ENCODE data around the gene CLEC16A. TPM values are rescaled to one million over a fixed set of nuclear protein-coding genes. Genes with fewer than 3 reads are reported as not detected.

The CLEC16A gene
- total RNA-seq, 1 donor from 2014 or later: 35.9 TPM

- H3K9me3 Mint-ChIP-seq: peaks cover 2% of the 10 kb centered on the region
- H3K27ac Mint-ChIP-seq: no peak overlapping the region
- DNase-seq: no peak
- intact Hi-C loops (cut with micrococcal nuclease): no loop called here
- H3K4me3 Mint-ChIP-seq: no peak overlapping the region
- H3K36me3 Mint-ChIP-seq (ENCODE audit: low read depth): peaks cover 72% of the 10 kb centered on the region
- H3K4me1 Mint-ChIP-seq: peaks cover 27% of the 10 kb centered on the region
- H3K27me3 Mint-ChIP-seq: no peaks in the 10 kb centered on the region
Measured at GRCh38 chr16:11035096-11035495, 90.7 kb downstream of the CLEC16A start.

GRCh38 chr16:11036040-11036439 is 91.7 kb downstream of the CLEC16A start:
- DNase-seq: no peak
- Mint-ChIP-seq H3K27ac (no peak overlapping the region), H3K4me3 (no peak overlapping the region), H3K27me3 (no peaks in the 10 kb centered on the region), H3K36me3 (ENCODE audit: low read depth) (peaks cover 64% of the 10 kb centered on the region), H3K4me1 (peaks cover 27% of the 10 kb centered on the region), H3K9me3 (peaks cover under 1% of the 10 kb centered on the region)
- intact Hi-C loops (cut with micrococcal nuclease): no loop called here

GRCh38 chr16:11036868-11037410 is 92.6 kb downstream of the CLEC16A start:
- Mint-ChIP-seq H3K9me3 (no peaks in the 10 kb centered on the region), H3K36me3 (ENCODE audit: low read depth) (peaks cover 61% of the 10 kb centered on the region)
- intact Hi-C loops (cut with micrococcal nuclease): no loop called here

GRCh38 chr16:11038305-11038704 is 93.9 kb downstream of the CLEC16A start:
- intact Hi-C loops (cut with micrococcal nuclease): no loop called here
- Mint-ChIP-seq H3K9me3 (no peaks in the 10 kb centered on the region), H3K27ac (no peak overlapping the region), H3K27me3 (no peaks in the 10 kb centered on the region), H3K4me3 (no peak overlapping the region), H3K36me3 (ENCODE audit: low read depth) (peaks cover 53% of the 10 kb centered on the region), H3K4me1 (peaks cover 22% of the 10 kb centered on the region)
- DNase-seq: no peak

More at GRCh38 chr16:11036868-11037410, 92.6 kb downstream of the CLEC16A start:
- no peak for DNase-seq
- peaks cover 32% of the 10 kb centered on the region for H3K4me1 Mint-ChIP-seq
- H3K27me3 Mint-ChIP-seq: no peaks in the 10 kb centered on the region
- no peak overlapping the region for H3K27ac Mint-ChIP-seq
- no peak overlapping the region for H3K4me3 Mint-ChIP-seq

- no peaks in the 10 kb centered on the region for H3K9me3 Mint-ChIP-seq
- no peak overlapping the region for H3K4me3 Mint-ChIP-seq
- no peaks in the 10 kb centered on the region for H3K27me3 Mint-ChIP-seq
- DNase-seq: no peak
- intact Hi-C loops (cut with micrococcal nuclease): no loop called here
- H3K27ac Mint-ChIP-seq: peak overlapping the region; percentile 37
- peaks cover 53% of the 10 kb centered on the region for H3K36me3 Mint-ChIP-seq (ENCODE audit: low read depth)
- H3K4me1 Mint-ChIP-seq: peaks cover 21% of the 10 kb centered on the region
Measured at GRCh38 chr16:11038777-11039176, 94.4 kb downstream of the CLEC16A start.

GRCh38 chr16:11039726-11040125 is 95.4 kb downstream of the CLEC16A start:
- peaks cover 48% of the 10 kb centered on the region for H3K36me3 Mint-ChIP-seq (ENCODE audit: low read depth)

GRCh38 chr16:11042191-11042590 is 97.8 kb downstream of the CLEC16A start:
- Mint-ChIP-seq H3K27ac (no peak overlapping the region), H3K4me3 (no peak overlapping the region), H3K4me1 (peaks cover 26% of the 10 kb centered on the region), H3K36me3 (ENCODE audit: low read depth) (peaks cover 53% of the 10 kb centered on the region), H3K27me3 (no peaks in the 10 kb centered on the region), H3K9me3 (no peaks in the 10 kb centered on the region)
- no peak for DNase-seq
- intact Hi-C loops (cut with micrococcal nuclease): no loop called here

More at GRCh38 chr16:11039726-11040125, 95.4 kb downstream of the CLEC16A start:
- no peaks in the 10 kb centered on the region for H3K9me3 Mint-ChIP-seq
- intact Hi-C loops (cut with micrococcal nuclease): no loop called here
- no peak for DNase-seq
- peaks cover 12% of the 10 kb centered on the region for H3K4me1 Mint-ChIP-seq
- H3K4me3 Mint-ChIP-seq: no peak overlapping the region
- H3K27ac Mint-ChIP-seq: no peak overlapping the region
- no peaks in the 10 kb centered on the region for H3K27me3 Mint-ChIP-seq

- no peak overlapping the region for H3K4me3 Mint-ChIP-seq
- no peak overlapping the region for H3K27ac Mint-ChIP-seq
- no peaks in the 10 kb centered on the region for H3K9me3 Mint-ChIP-seq
- intact Hi-C loops (cut with micrococcal nuclease): no loop called here
- no peak for DNase-seq
- H3K36me3 Mint-ChIP-seq (ENCODE audit: low read depth): peaks cover 62% of the 10 kb centered on the region
- H3K4me1 Mint-ChIP-seq: peaks cover 40% of the 10 kb centered on the region
- no peaks in the 10 kb centered on the region for H3K27me3 Mint-ChIP-seq
Measured at GRCh38 chr16:11045441-11045840, 101.1 kb downstream of the CLEC16A start.

- peaks cover 62% of the 10 kb centered on the region for H3K36me3 Mint-ChIP-seq (ENCODE audit: low read depth)
- no peaks in the 10 kb centered on the region for H3K27me3 Mint-ChIP-seq
- DNase-seq: no peak
- intact Hi-C loops (cut with micrococcal nuclease): no loop called here
- peak overlapping the region; percentile 25 for H3K27ac Mint-ChIP-seq
- peaks cover 44% of the 10 kb centered on the region for H3K4me1 Mint-ChIP-seq
- H3K4me3 Mint-ChIP-seq: no peak overlapping the region
- H3K9me3 Mint-ChIP-seq: no peaks in the 10 kb centered on the region
Measured at GRCh38 chr16:11045846-11046245, 101.5 kb downstream of the CLEC16A start.

GRCh38 chr16:11046382-11046931 is 102.1 kb downstream of the CLEC16A start:
- Mint-ChIP-seq H3K27me3 (no peaks in the 10 kb centered on the region), H3K9me3 (no peaks in the 10 kb centered on the region), H3K4me1 (peaks cover 48% of the 10 kb centered on the region), H3K4me3 (no peak overlapping the region), H3K27ac (no peak overlapping the region), H3K36me3 (ENCODE audit: low read depth) (peaks cover 62% of the 10 kb centered on the region)
- intact Hi-C loops (cut with micrococcal nuclease): no loop called here
- DNase-seq: no peak

GRCh38 chr16:11047057-11047456 is 102.7 kb downstream of the CLEC16A start:
- Mint-ChIP-seq H3K4me1 (peaks cover 49% of the 10 kb centered on the region), H3K4me3 (no peak overlapping the region)

GRCh38 chr16:11047939-11048800 is 103.8 kb downstream of the CLEC16A start:
- intact Hi-C loops (cut with micrococcal nuclease): no loop called here
- Mint-ChIP-seq H3K27ac (no peak overlapping the region), H3K4me3 (no peak overlapping the region), H3K36me3 (ENCODE audit: low read depth) (peaks cover 62% of the 10 kb centered on the region), H3K27me3 (no peaks in the 10 kb centered on the region), H3K4me1 (peaks cover 60% of the 10 kb centered on the region), H3K9me3 (no peaks in the 10 kb centered on the region)
- no peak for DNase-seq

More at GRCh38 chr16:11047057-11047456, 102.7 kb downstream of the CLEC16A start:
- DNase-seq: no peak
- H3K27me3 Mint-ChIP-seq: no peaks in the 10 kb centered on the region
- no peaks in the 10 kb centered on the region for H3K9me3 Mint-ChIP-seq
- H3K27ac Mint-ChIP-seq: no peak overlapping the region
- intact Hi-C loops (cut with micrococcal nuclease): no loop called here
- peaks cover 58% of the 10 kb centered on the region for H3K36me3 Mint-ChIP-seq (ENCODE audit: low read depth)

GRCh38 chr16:11049396-11050059 is 105.2 kb downstream of the CLEC16A start:
- no peak overlapping the region for H3K4me3 Mint-ChIP-seq
- intact Hi-C loops (cut with micrococcal nuclease): no loop called here
- H3K27ac Mint-ChIP-seq: peak overlapping the region; percentile 39
- peaks cover 57% of the 10 kb centered on the region for H3K36me3 Mint-ChIP-seq (ENCODE audit: low read depth)
- peaks cover 71% of the 10 kb centered on the region for H3K4me1 Mint-ChIP-seq
- H3K9me3 Mint-ChIP-seq: no peaks in the 10 kb centered on the region
- DNase-seq: no peak
- H3K27me3 Mint-ChIP-seq: no peaks in the 10 kb centered on the region

- Mint-ChIP-seq H3K4me3 (no peak overlapping the region), H3K27ac (peak overlapping the region; percentile 76), H3K27me3 (no peaks in the 10 kb centered on the region), H3K36me3 (ENCODE audit: low read depth) (peaks cover 59% of the 10 kb centered on the region), H3K9me3 (no peaks in the 10 kb centered on the region), H3K4me1 (peaks cover 79% of the 10 kb centered on the region)
- DNase-seq: no peak
- intact Hi-C loops (cut with micrococcal nuclease): no loop called here
Measured at GRCh38 chr16:11050536-11050935, 106.2 kb downstream of the CLEC16A start.
